ENCODE measurements around the gene ARL8B. TPM values are rescaled to one million over a fixed set of nuclear protein-coding genes. Genes with fewer than 3 reads are reported as not detected.

ARL8B gene
- polyA plus RNA-seq, 1 of the 3 experiments (the other 2 are of a cell fraction), result 21.9 TPM

DNA sequence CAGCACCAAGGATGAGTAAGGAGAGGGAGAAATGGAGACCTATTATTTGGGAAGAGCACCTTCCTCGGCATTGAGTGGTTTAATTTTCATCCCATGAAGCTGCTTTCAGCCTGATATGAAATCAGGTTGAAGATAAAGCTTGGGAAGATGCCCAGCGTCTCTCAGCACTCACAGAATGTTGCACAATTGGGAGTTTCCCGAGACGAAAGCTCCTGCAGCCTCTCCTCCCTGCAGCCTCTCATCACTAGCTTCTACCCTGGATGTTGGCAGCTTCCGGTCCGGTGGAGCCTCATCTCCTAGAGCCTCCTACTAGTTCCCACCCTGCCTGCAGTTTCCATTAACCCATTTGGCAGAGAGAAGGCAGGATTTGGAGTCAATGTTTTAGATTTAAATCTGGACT, 105.7 kb downstream of the ARL8B start:
- H3K27me3 ChIP-seq (ENCODE audit: insufficient read depth), result no peaks in the 10 kb centered on the region
- peaks cover 0 to 2% of the 10 kb centered on the region in 2 experiments; a peak in 1 of 4 replicates for H3K4me1 ChIP-seq (ENCODE audit: control insufficient read depth in 1 of 2, insufficient read depth in 2 of 2, low read depth in 1 of 2, low read length in 1 of 2)
- H3K36me3 ChIP-seq (replicated peaks in 1 of 2; ENCODE audit: control insufficient read depth in 1 of 2, insufficient read depth in 2 of 2, low read length in 1 of 2), result no peaks in the 10 kb centered on the region
- H3K4me3 ChIP-seq (ENCODE audit: low read depth in 2 of 2, low read length in 1 of 2), result no peak overlapping the region
- H3K9me2 ChIP-seq, result no peaks in the 10 kb centered on the region
- H3K9ac ChIP-seq, result no peak overlapping the region
- H3K27ac ChIP-seq (ENCODE audit: low read depth in 2 of 2, low read length in 1 of 2), result no peak overlapping the region
- DNase-seq, result no peak
- WGBS (ENCODE audit: low lambda C conversion rate), result 86% methylated on average over 1 of the region's 6 CpGs
- CTCF ChIA-PET, result interaction anchor here (0.7 to 2.2 kb wide), 6 partner anchors 13 to 199 kb away, joined by 3 to 5 read pairs (median 4); no protein-coding TSS in a partner anchor
- H3K79me2 ChIP-seq (ENCODE audit: insufficient read depth), result no peaks in the 10 kb centered on the region
- H4K20me1 ChIP-seq (ENCODE audit: insufficient read depth), result no peaks in the 10 kb centered on the region
- H2AFZ ChIP-seq (ENCODE audit: low read depth), result no peak overlapping the region
- no peaks in the 10 kb centered on the region for H3K9me3 ChIP-seq
- POLR2A ChIA-PET, result no interaction called here
- TF ChIP-seq, protein P1, sequence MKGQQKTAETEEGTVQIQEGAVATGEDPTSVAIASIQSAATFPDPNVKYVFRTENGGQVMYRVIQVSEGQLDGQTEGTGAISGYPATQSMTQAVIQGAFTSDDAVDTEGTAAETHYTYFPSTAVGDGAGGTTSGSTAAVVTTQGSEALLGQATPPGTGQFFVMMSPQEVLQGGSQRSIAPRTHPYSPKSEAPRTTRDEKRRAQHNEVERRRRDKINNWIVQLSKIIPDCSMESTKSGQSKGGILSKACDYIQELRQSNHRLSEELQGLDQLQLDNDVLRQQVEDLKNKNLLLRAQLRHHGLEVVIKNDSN (IDR thresholded peaks at IDR 0.05; ENCODE audit: borderline replicate concordance, low read depth), result no peak
- no peak for TF ChIP-seq EZH2phosphoT487 (IDR thresholded peaks at IDR 0.05; ENCODE audit: borderline replicate concordance, low read depth)
- no peak for TF ChIP-seq RAD21 (IDR thresholded peaks at IDR 0.05; ENCODE audit: low read length)
- TF ChIP-seq SIN3A (IDR thresholded peaks at IDR 0.05; ENCODE audit: borderline replicate concordance, low read depth, low read length), result no peak
- H3F3A ChIP-seq (replicated peaks; ENCODE audit: insufficient read depth), result no peaks in the 10 kb centered on the region
- no peak overlapping the region for H3K4me2 ChIP-seq

- POLR2A ChIA-PET, result no interaction called here
- no peak overlapping the region for H3K9ac ChIP-seq
- DNase-seq, result no peak
Measured at GRCh38 chr3:5229414-5229813, 107.3 kb downstream of the ARL8B start.

More at GRCh38 chr3:5229414-5229813, 107.3 kb downstream of the ARL8B start:
- Histone ChIP-seq H2AFZ (ENCODE audit: low read depth) (no peak overlapping the region), H3K27me3 (ENCODE audit: insufficient read depth) (no peaks in the 10 kb centered on the region), H3K27ac (ENCODE audit: low read depth in 2 of 2, low read length in 1 of 2) (no peak overlapping the region), H3K9me3 (no peaks in the 10 kb centered on the region), H4K20me1 (ENCODE audit: insufficient read depth) (no peaks in the 10 kb centered on the region), H3K4me3 (ENCODE audit: low read depth in 2 of 2, low read length in 1 of 2) (no peak overlapping the region), H3K4me2 (no peak overlapping the region), H3K9me2 (no peaks in the 10 kb centered on the region), H3F3A (replicated peaks; ENCODE audit: insufficient read depth) (no peaks in the 10 kb centered on the region), H3K79me2 (ENCODE audit: insufficient read depth) (no peaks in the 10 kb centered on the region), H3K36me3 (replicated peaks in 1 of 2; ENCODE audit: control insufficient read depth in 1 of 2, insufficient read depth in 2 of 2, low read length in 1 of 2) (no peaks in the 10 kb centered on the region), H3K4me1 (ENCODE audit: control insufficient read depth in 1 of 2, insufficient read depth in 2 of 2, low read depth in 1 of 2, low read length in 1 of 2) (peaks cover 0 to 2% of the 10 kb centered on the region in 2 experiments; a peak in 2 of 4 replicates)
- TF ChIP-seq NRF1 (IDR thresholded peaks at IDR 0.05; ENCODE audit: low read depth, low read length) (no peak), EP300 (IDR thresholded peaks at IDR 0.05; ENCODE audit: borderline replicate concordance in 1 of 2, low read depth in 1 of 2, low read length in 1 of 2) (no peak), CHD2 (IDR thresholded peaks at IDR 0.05; ENCODE audit: low read length, partially characterized antibody) (no peak), YY1 (IDR thresholded peaks at IDR 0.05; ENCODE audit: low read depth) (no peak), RCOR1 (IDR thresholded peaks at IDR 0.05; ENCODE audit: low read length) (no peak), POLR2AphosphoS5 (IDR thresholded peaks at IDR 0.05; ENCODE audit: low read depth, low read length) (no peak), SIN3A (IDR thresholded peaks at IDR 0.05; ENCODE audit: borderline replicate concordance, low read depth, low read length) (no peak), ELF1 (IDR thresholded peaks at IDR 0.05) (no peak), RFX5 (IDR thresholded peaks at IDR 0.05; ENCODE audit: low read length) (no peak), TCF12 (IDR thresholded peaks at IDR 0.05) (no peak)
- TF ChIP-seq, protein P2, sequence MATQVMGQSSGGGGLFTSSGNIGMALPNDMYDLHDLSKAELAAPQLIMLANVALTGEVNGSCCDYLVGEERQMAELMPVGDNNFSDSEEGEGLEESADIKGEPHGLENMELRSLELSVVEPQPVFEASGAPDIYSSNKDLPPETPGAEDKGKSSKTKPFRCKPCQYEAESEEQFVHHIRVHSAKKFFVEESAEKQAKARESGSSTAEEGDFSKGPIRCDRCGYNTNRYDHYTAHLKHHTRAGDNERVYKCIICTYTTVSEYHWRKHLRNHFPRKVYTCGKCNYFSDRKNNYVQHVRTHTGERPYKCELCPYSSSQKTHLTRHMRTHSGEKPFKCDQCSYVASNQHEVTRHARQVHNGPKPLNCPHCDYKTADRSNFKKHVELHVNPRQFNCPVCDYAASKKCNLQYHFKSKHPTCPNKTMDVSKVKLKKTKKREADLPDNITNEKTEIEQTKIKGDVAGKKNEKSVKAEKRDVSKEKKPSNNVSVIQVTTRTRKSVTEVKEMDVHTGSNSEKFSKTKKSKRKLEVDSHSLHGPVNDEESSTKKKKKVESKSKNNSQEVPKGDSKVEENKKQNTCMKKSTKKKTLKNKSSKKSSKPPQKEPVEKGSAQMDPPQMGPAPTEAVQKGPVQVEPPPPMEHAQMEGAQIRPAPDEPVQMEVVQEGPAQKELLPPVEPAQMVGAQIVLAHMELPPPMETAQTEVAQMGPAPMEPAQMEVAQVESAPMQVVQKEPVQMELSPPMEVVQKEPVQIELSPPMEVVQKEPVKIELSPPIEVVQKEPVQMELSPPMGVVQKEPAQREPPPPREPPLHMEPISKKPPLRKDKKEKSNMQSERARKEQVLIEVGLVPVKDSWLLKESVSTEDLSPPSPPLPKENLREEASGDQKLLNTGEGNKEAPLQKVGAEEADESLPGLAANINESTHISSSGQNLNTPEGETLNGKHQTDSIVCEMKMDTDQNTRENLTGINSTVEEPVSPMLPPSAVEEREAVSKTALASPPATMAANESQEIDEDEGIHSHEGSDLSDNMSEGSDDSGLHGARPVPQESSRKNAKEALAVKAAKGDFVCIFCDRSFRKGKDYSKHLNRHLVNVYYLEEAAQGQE (IDR thresholded peaks at IDR 0.05; ENCODE audit: low read depth, low read length), result no peak
- WGBS (ENCODE audit: low lambda C conversion rate), result 49% methylated on average over 2 of the region's 2 CpGs
- CTCF ChIA-PET, result no interaction called here

Small RNAs within 50 kb of the gene (small RNA-seq; reads per million reads assigned to genes)
- gene AC090955.1 (0 reads per million in 7 experiments), gene RF00019 (0 reads per million in 7 experiments)

Other genes with a start within 250 kb of the ARL8B start
- 47.2 and 62.2 TPM in 2 replicates for gene BHLHE40, start 142.9 kb upstream of the ARL8B start, polyA plus RNA-seq (2012; rRNA removed)
- gene EDEM1, start 65.4 kb downstream of the ARL8B start, polyA plus RNA-seq (2012; rRNA removed), result 25.2 and 37.4 TPM in 2 replicates